Motor neuron (in vitro differentiated cells): Measurements from ENCODE around the gene ITPR1. TPM values are rescaled to one million over a fixed set of nuclear protein-coding genes. Genes with fewer than 3 reads are reported as not detected.

Experiments used
- ATAC-seq, 8 experiments: fragments of 200-7000 bp; cut with Tn5 transposase; replicated peaks in 6 of 8; 2 replicates each; pipeline ENCODE4 v1.8.0; 2021; ENCODE audit warnings: mild to moderate bottlenecking in 8 of 8, moderate library complexity in 8 of 8
- H3K27ac ChIP-seq, 2 donors: fragments of 250-450 bp; sonication (Bioruptor Pico); 2 replicates each; pipeline ENCODE4 v1.9.0; 2021; ENCODE audit warnings: antibody characterized with exemption in 2 of 2, mild to moderate bottlenecking in 2 of 2, moderate library complexity in 1 of 2
- H3K4me1 ChIP-seq, 2 donors: fragments of 250-450 bp; sonication (Bioruptor Pico); replicated peaks in 1 of 2; 2 replicates each; pipeline ENCODE4 v1.6.1; 2021; ENCODE audit warnings: antibody characterized with exemption in 2 of 2, mild to moderate bottlenecking in 2 of 2, moderate library complexity in 1 of 2
- H3K4me3 ChIP-seq, 5 donors: fragments of 250-450 bp; sonication (Bioruptor Pico); 2 replicates each; pipeline ENCODE4 v1.9.0; 2021; ENCODE audit warnings: antibody characterized with exemption in 5 of 5, mild to moderate bottlenecking in 5 of 5, moderate library complexity in 4 of 5
- WGBS, 10 experiments: fragments of 450-650 bp; shearing (Covaris generic); methylation state at CpG; one replicate each; pipeline ENCODE4 v1.0.0; 2022; 5-methylcytosine and 5-hydroxymethylcytosine counted together
- in situ Hi-C, 9 experiments: fragments of 400-800 bp; cut with MboI; loops; one replicate each; pipeline ENCODE4 v1.15.0; 2021; ENCODE audit warnings: low sequenced_read_pairs in 9 of 9, low pct_unique_long_range_greater_than_20kb in 2 of 9; ENCODE audit not compliant: unreplicated experiment in 9 of 9
- total RNA-seq, 8 experiments: library from RNA; unstranded; fragments of 300-600 nt; gene quantifications; 2 replicates each; pipeline versions ENCODE4 v1.2.3 to v1.2.4, GENCODE V29; 2022

ITPR1 gene
- total RNA-seq, 8 experiments from 2014 or later: 2.2 to 167 (median 12.2) TPM

GRCh38 chr3:4827767-4828166 is 334.6 kb downstream of the ITPR1 start:
- Histone ChIP-seq H3K27ac (no peak overlapping the region), H3K4me1 (peaks cover 5 to 18% of the 10 kb centered on the region in 2 donors), H3K4me3 (no peak overlapping the region)
- in situ Hi-C loops: no loop called here
- no peak for ATAC-seq
- 33 to 100% (median 88%) methylated on average over 2 to 8 of the region's 8 CpGs; no CpG with 5 or more reads in 1 of the 10 experiments for WGBS, 10 experiments

- H3K4me1 ChIP-seq: peaks cover 5 to 18% of the 10 kb centered on the region in 2 donors
- in situ Hi-C loops: no loop called here
- H3K4me3 ChIP-seq: no peak overlapping the region
- peak in 5 of 8 experiments; percentile 4 to 51 (median 17) for ATAC-seq
- 9 to 100% (median 91%) methylated on average over 1 to 8 of the region's 10 CpGs; no CpG with 5 or more reads in 1 of the 10 experiments for WGBS, 10 experiments
- no peak overlapping the region for H3K27ac ChIP-seq
Observed at GRCh38 chr3:4828279-4829030, 335.3 kb downstream of the ITPR1 start.

GRCh38 chr3:4829031-4829394 is 335.9 kb downstream of the ITPR1 start:
- in situ Hi-C loops: no loop called here

GRCh38 chr3:4830586-4830914 is 337.4 kb downstream of the ITPR1 start:
- H3K4me1 ChIP-seq: peaks cover 2 to 4% of the 10 kb centered on the region in 2 donors
- no peak overlapping the region for H3K4me3 ChIP-seq
- no peak for ATAC-seq
- H3K27ac ChIP-seq: no peak overlapping the region
- in situ Hi-C loops: no loop called here
- WGBS, 10 experiments: 80 to 100% (median 97%) methylated on average over 1 to 5 of the region's 5 CpGs; no CpG with 5 or more reads in 3 of the 10 experiments

More at GRCh38 chr3:4829031-4829394, 335.9 kb downstream of the ITPR1 start:
- peak in 6 of 8 experiments; percentile 14 to 58 (median 36) for ATAC-seq
- H3K4me1 ChIP-seq: peaks cover 5 to 17% of the 10 kb centered on the region in 2 donors
- no peak overlapping the region for H3K27ac ChIP-seq
- no peak overlapping the region for H3K4me3 ChIP-seq
- WGBS, 10 experiments: 50 to 100% (median 86%) methylated on average over 1 of the region's 1 CpG; no CpG with 5 or more reads in 6 of the 10 experiments

- WGBS, 10 experiments: 29 to 100% (median 52%) methylated on average over 1 to 4 of the region's 4 CpGs; no CpG with 5 or more reads in 4 of the 10 experiments
- Histone ChIP-seq H3K4me3 (no peak overlapping the region), H3K4me1 (peaks cover 2 to 8% of the 10 kb centered on the region in 2 donors), H3K27ac (no peak overlapping the region)
- ATAC-seq: peak in 4 of 8 experiments; percentile 4 to 17 (median 7)
- in situ Hi-C loops: no loop called here
Observed at GRCh38 chr3:4831580-4831950, 338.4 kb downstream of the ITPR1 start.

- 20 to 100% (median 100%) methylated on average over 1 to 5 of the region's 5 CpGs; no CpG with 5 or more reads in 1 of the 10 experiments for WGBS, 10 experiments
- peaks cover 2 to 7% of the 10 kb centered on the region in 2 donors for H3K4me1 ChIP-seq
- no peak for ATAC-seq
- H3K27ac ChIP-seq: no peak overlapping the region
- in situ Hi-C loops: no loop called here
- no peak overlapping the region for H3K4me3 ChIP-seq
Observed at GRCh38 chr3:4833471-4833870, 340.3 kb downstream of the ITPR1 start.

- in situ Hi-C loops: no loop called here
- no peak overlapping the region for H3K4me3 ChIP-seq
- no peak overlapping the region for H3K27ac ChIP-seq
- no peak for ATAC-seq
- WGBS, 10 experiments: 50 to 100% (median 86%) methylated on average over 1 to 7 of the region's 8 CpGs; no CpG with 5 or more reads in 2 of the 10 experiments
- H3K4me1 ChIP-seq: peaks cover 0 to 5% of the 10 kb centered on the region in 2 donors
Observed at GRCh38 chr3:4834403-4834866, 341.3 kb downstream of the ITPR1 start.

GRCh38 chr3:4835616-4836043 is 342.5 kb downstream of the ITPR1 start:
- in situ Hi-C loops: no loop called here

GRCh38 chr3:4836516-4836915 is 343.4 kb downstream of the ITPR1 start:
- no peak for ATAC-seq
- 67 to 100% (median 79%) methylated on average over 1 to 2 of the region's 2 CpGs for WGBS, 10 experiments
- in situ Hi-C loops: no loop called here
- peaks cover 0 to 5% of the 10 kb centered on the region in 2 donors for H3K4me1 ChIP-seq
- H3K27ac ChIP-seq: no peak overlapping the region
- no peak overlapping the region for H3K4me3 ChIP-seq

More at GRCh38 chr3:4835616-4836043, 342.5 kb downstream of the ITPR1 start:
- 17 to 80% (median 65%) methylated on average over 1 to 3 of the region's 3 CpGs; no CpG with 5 or more reads in 3 of the 10 experiments for WGBS, 10 experiments
- Histone ChIP-seq H3K27ac (no peak overlapping the region), H3K4me1 (peaks cover 0 to 5% of the 10 kb centered on the region in 2 donors), H3K4me3 (no peak overlapping the region)
- peak in 7 of 8 experiments; percentile 24 to 82 (median 47) for ATAC-seq

GRCh38 chr3:4837374-4837930 is 344.3 kb downstream of the ITPR1 start:
- WGBS, 10 experiments: 77 to 100% (median 91%) methylated on average over 2 to 5 of the region's 5 CpGs; no CpG with 5 or more reads in 2 of the 10 experiments
- in situ Hi-C loops: no loop called here
- no peak overlapping the region for H3K27ac ChIP-seq
- H3K4me1 ChIP-seq: peaks cover 0 to 5% of the 10 kb centered on the region in 2 donors
- ATAC-seq: no peak
- no peak overlapping the region for H3K4me3 ChIP-seq

- WGBS, 10 experiments: 79 to 100% (median 92%) methylated on average over 1 to 4 of the region's 4 CpGs
- in situ Hi-C loops: no loop called here
- H3K4me1 ChIP-seq: peaks cover 0 to 5% of the 10 kb centered on the region in 2 donors
Observed at GRCh38 chr3:4838621-4839022, 345.5 kb downstream of the ITPR1 start.

GRCh38 chr3:4839278-4839677 is 346.1 kb downstream of the ITPR1 start:
- 94 to 100% (median 100%) methylated on average over 1 to 2 of the region's 3 CpGs; no CpG with 5 or more reads in 1 of the 10 experiments for WGBS, 10 experiments
- in situ Hi-C loops: no loop called here
- Histone ChIP-seq H3K4me1 (peaks cover 0 to 5% of the 10 kb centered on the region in 2 donors), H3K27ac (no peak overlapping the region), H3K4me3 (no peak overlapping the region)
- ATAC-seq: no peak

More at GRCh38 chr3:4838621-4839022, 345.5 kb downstream of the ITPR1 start:
- ATAC-seq: no peak
- no peak overlapping the region for H3K4me3 ChIP-seq
- H3K27ac ChIP-seq: no peak overlapping the region

- in situ Hi-C loops: no loop called here
- no peak overlapping the region for H3K27ac ChIP-seq
- no peak overlapping the region for H3K4me3 ChIP-seq
- H3K4me1 ChIP-seq: no peaks in the 10 kb centered on the region
- ATAC-seq: no peak
- WGBS, 10 experiments: 57 to 100% (median 77%) methylated on average over 1 to 3 of the region's 3 CpGs; no CpG with 5 or more reads in 2 of the 10 experiments
Observed at GRCh38 chr3:4841225-4841624, 348.1 kb downstream of the ITPR1 start.
